Mesenteric fat pad (tissue), 1 donor: ENCODE results near the gene PODN. TPM values are rescaled to one million over a fixed set of nuclear protein-coding genes. Genes with fewer than 3 reads are reported as not detected.

Experiments
- DNase-seq: peaks from one replicate; pipeline ENCODE4 v3.0.0-alpha.2; 2020; ENCODE audit warnings: low spot score
- total RNA-seq: library from RNA; stranded (reverse); fragmentation: NEBNext Ultra II Directional; extraction: Animal tissue kit (Norgen Biotek cat#: 25700); gene quantifications from one replicate; pipeline ENCODE4 v1.2.1, GENCODE V29; 2021
- donor health status: DM: yes; HTN: yes; CAD: no.

PODN gene
- total RNA-seq, 1 donor from 2014 or later: 86.3 TPM

GRCh38 chr1:53088616-53089300 lies 26.7 kb downstream of the PODN start:
- DNase-seq: no peak

DNA sequence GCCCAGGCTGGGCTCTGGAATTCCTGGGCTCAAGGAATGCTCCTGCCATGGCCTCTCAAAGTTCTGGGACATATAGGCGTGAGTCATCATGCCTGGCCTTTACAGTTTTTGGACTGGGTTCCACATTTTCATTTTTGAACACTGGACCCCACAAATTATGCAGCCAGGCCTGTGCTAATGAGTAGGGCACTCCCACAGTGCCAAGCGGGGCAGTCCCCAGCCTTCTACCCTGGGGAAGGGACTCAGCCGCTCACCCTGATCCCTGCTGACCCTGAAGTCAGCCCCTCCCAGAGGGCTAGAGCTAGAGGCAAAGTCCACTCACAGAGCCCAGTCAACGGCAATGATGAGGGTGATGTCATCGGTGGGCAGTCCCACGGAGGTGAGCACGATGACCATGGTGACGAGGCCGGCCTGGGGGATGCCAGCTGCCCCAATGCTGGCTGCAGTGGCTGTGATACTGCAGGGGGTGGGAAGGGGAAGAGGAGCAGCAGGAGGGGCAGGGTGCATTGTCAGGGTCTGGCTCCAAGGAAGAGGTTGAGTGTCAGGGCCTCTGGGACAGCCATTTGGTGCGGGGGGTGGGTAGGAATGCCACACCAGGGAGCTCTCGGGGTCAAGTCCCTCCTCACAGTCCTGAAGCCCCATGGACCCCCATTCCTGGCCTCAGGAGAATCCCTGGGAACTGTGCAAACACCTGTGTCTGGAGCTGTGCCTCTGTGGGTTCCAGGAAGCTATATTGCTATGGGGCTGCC lies 27.6 kb downstream of the PODN start:
- DNase-seq: no peak

- DNase-seq: no peak
Observed at GRCh38 chr1:53090227-53091147, 28.5 kb downstream of the PODN start.

- no peak for DNase-seq
Observed at GRCh38 chr1:53091841-53092645, 30.0 kb downstream of the PODN start.

DNA sequence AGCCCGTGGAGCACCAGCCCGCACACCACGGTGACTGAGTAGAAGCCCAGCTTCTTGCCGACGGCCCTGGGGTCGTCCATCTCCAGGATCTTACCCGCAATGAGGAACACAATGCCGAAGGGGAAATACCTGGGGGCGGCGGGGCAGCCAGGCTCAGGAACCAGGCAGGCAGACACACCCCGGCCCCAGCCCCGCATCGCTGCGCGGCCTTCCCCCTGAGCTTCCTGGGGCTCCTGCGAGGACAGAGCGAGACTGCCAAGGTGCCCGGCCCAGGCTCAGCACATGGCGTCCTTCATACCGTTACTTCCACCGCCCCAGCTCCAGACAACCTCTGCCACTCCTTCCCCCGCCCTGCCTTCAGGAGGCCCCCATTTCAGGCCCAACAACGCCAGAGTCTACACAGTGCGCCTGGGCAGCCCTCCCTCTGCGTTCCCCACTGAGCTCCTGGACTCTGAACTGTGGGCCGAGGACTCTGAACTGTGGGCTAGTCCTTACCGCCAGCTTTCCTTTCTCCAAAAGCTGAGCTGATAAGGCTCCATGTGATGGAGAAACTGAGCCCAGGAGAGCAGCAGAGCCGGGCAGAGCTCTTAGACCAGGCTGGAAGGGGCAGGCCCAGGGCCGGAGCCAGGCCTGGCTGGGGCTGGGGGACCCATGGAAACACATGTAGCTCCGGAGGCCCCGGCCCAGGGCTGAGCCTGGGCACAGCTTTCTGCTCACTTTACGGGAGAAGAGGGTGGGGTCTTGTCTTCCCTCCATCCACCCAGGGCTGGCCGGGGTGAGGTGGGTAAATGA lies 30.8 kb downstream of the PODN start:
- no peak for DNase-seq

- no peak for DNase-seq
Observed at GRCh38 chr1:53093451-53093754, 31.4 kb downstream of the PODN start.

DNA sequence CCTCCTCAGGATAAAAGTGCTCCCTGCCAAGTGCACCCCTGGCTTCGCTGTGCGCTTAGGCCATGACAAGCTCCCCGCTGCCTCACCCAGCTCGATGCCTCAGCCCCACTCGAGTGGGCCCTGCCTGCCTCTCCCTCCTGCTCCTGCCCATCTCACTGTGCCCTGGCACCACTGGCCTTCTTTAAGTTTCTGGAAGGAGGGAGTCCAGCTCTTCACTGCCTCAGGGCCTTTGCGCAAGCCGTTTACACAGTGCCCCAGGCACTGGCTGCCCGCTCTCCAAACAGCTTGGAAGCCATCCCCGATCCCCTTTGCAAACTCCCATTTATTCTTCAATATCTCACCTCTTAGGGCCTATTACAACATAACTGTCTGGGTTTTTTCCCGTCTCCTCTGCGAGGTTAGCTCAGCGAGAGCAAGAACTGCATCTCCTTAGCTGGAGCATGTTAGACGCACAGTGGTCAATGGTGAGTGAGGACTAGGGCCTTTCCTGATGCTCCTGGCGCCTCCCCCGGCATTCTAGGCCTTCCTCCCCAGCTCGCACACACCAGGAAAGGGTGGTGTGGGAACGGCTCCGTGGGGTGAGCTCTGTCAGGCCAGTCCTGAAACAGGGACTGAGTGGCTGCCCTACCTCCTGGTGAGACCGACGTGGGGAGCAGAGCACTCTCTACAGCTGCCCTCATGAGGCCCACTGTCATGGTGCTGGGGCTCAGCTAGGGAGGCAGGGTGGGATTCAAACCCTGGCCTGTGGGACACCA lies 31.9 kb downstream of the PODN start:
- no peak for DNase-seq

DNA sequence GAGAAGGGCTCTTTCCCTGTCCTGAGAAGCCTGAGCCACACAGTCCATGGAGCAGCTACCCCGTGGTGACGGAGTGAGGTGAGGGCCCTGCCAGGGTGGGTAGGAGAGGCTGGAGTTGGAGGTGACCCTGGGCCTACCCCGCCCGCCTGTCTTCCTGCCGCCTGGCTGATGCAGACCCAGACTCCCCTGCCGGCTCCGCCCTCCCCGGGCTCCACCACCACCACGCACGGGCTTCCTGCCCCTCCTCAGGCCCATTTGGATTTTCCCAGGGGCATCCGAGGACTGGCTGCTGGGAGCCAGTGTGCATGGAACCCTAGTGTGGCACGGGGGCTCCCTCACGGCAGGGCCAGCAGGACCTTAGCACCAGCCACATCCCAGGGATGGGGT lies 32.5 kb downstream of the PODN start:
- no peak for DNase-seq

GRCh38 chr1:53104289-53104913 lies 42.4 kb downstream of the PODN start:
- no peak for DNase-seq

DNA sequence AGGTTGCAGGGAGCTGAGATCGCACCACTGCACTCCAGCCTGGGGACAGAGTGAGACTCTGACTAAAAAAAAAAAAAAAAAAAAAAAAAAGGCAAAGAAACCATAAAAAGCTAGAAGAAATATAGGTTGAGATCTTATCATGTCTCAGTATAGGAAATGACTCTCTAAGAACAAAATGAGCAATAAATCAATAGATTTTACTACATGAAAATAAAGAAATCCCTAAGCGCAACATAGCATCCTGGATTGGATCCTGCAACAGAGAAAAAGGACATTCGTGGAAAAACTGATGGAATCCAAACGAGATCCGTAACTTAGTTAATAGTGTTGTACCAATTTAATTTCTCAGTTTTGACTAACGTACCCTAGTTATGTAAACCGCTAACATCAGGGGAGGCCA lies 45.1 kb downstream of the PODN start:
- no peak for DNase-seq

- no peak for DNase-seq
Observed at GRCh38 chr1:53107570-53108322, 45.7 kb downstream of the PODN start.

DNA sequence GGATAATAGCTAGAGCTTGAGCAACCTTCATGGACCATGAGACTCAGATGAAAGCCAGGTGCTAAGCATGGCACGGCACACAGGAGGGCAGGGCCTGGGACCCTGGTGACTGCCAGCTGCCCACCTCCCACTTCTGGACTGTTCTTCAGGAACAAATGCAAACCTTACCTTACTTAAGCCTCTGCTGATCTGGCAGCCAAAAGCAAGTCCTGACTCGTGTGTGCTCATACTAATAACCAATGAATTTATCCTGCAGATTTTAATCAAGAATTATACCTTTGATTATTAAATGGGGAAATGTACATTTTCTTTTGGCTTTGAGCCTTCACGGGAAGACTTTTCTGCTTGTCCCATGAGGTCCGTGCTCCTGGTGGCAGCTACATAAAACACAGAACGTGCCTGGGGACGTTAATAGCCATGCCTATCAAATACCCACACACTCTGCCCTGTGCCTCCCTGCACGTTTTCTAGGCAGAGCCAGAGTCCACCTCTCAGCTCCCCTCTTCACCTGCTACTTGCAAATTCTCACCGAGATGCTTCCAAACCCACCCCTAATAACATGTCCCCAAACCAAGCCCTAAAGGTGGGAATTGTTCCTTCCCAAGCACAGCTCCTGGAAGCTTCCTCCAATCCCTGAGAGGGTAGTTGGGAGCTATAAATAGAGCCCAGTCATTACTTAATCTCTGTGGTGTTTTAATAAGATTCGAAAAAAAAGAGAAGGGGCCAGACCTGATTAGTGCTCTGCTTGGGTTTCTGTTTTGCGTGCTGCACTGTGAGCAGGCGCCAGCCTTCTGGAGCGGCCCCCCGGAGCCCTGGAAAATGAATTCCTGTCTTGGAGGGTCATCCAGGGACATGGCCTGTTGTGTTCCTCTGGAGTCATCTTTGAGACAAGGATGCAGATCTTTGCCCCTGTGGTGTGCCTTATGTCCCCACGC lies 46.9 kb downstream of the PODN start:
- DNase-seq: no peak

DNA sequence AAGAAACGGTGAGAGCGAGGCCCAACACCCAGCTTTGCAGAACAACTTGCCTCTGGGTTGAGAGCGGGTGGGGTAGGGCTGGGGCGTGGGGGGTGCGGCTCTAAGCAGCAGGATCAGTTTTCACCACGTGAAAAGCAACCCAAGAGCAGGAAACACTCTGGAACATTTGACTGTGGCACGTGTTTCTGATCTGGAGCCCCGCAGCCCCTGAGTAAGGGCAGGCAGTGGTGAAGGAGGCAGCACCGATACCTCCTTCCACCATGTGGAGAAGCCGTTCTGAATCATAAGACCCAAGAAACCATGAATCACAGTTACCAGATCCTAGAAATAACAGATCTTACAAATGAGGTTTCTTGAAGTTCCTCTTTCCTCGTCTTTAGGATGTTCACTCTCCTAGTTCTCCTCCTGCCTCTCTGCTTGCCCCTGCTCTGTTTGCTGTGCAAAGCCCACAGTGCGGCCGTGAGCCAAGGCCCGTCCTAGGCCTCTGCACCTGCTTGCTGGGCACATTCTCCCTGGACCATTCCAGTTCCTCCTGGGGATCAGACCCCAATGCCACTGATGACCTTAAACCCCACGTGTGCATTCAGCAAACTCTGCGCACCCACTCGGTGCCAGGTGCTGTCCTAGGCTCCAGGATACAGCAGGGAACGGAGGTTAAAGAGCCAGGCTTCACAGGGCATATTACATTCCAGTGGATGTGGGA lies 48.5 kb downstream of the PODN start:
- no peak for DNase-seq

GRCh38 chr1:53111073-53111556 lies 49.1 kb downstream of the PODN start:
- DNase-seq: no peak

DNA sequence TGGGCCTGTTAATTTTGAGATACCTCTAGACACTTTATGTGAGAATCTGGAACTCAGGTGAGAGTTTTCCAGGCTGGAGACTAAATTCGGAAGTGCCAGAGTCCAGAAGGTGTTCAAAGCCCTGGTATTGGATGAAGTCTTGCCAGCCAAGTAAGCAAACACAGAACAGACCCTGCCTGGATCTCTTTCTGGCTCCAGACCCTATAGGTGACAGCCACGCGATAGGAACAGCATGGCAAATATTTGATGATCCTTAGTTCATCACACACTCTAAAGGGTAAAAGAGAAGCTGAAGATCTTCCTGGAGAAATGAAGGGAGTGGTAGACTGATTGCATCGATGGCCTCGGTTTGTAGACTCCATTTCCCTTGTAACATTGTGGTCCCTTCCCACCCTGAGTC lies 49.7 kb downstream of the PODN start:
- DNase-seq: no peak

DNA sequence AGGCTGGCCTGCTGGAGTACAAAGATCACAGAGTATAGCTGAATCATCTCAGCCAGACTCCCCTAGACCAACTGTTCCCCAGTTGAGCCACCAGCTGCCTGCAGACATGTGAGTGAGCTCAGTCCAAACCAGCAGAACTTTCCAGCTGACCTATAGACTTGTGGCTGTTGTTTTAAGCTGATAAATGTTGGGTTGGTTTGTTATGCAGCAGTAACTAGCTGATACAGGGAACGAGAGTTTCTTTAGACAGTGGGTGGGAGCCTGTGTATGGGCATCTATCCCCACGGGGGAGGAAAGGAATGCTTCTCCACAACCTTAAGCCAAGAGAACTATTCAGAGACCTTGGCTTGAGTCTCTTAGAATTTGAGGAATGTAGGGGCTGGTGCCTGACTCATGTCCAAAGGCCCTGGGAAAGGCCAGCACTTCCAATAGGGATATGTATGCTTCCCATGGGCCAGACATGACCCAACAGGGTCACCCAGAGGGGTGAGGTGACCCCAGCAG lies 50.3 kb downstream of the PODN start:
- DNase-seq: no peak
